RWPE1 (cell line): ENCODE data around the gene HNF4A.
"Not testable (repeated sequence)": the region's sequence is repeated elsewhere in the genome, so short reads cannot be mapped to it uniquely, and the experiment has no call there.

Source experiments
- CTCF ChIA-PET: fragments of 350-600 bp; sonication (Branson Sonifier 250); formaldehyde crosslinking; extraction: SDS; loops from one replicate; lab custom pipeline; 2021; lab: Yijun Ruan, JAX
- POLR2A ChIA-PET: fragments of 400-600 bp; formaldehyde crosslinking; extraction: SDS; loops from one replicate; lab custom pipeline; 2020; ENCODE audit warnings: antibody characterized with exemption; ENCODE audit not compliant: low non-redundant PET; lab: Yijun Ruan, JAX
- DNase-seq: peaks from one replicate; pipeline ENCODE4 v3.0.0; 2012; ENCODE audit warnings: low spot score
- H3K27ac ChIP-seq: fragments of 450-650 bp; 2 replicates; pipeline ENCODE4 v1.5.1; 2017
- CTCF ChIP-seq: fragments of 450-650 bp; conservative IDR thresholded peaks from 2 replicates; pipeline ENCODE4 v1.5.1; 2017; ENCODE audit warnings: low read depth, mild to moderate bottlenecking

HNF4A gene

GRCh38 chr20:44319839-44320422 is 35.6 kb upstream of the HNF4A start:
- POLR2A ChIA-PET, result no interaction called here
- H3K27ac ChIP-seq, result no peak overlapping the region
- TF ChIP-seq CTCF, result no peak
- CTCF ChIA-PET, result interaction anchor here (0.6 to 2.1 kb wide), 6 partner anchors 8 to 81 kb away, joined by 3 to 11 read pairs (median 4); partner anchors contain the start of gene FITM2
- DNase-seq, result no peak

GRCh38 chr20:44324343-44324742 is 31.2 kb upstream of the HNF4A start:
- POLR2A ChIA-PET, result interaction anchor here (0.5 kb wide), 1 partner anchor 23 kb away, joined by 13 read pairs; no protein-coding TSS in a partner anchor
- CTCF ChIA-PET, result interaction anchor here (0.6 to 0.8 kb wide), 3 partner anchors 107 to 1447 kb away, joined by 3 to 4 read pairs (median 3); no protein-coding TSS in a partner anchor
- TF ChIP-seq CTCF, result no peak
- DNase-seq, result no peak
- H3K27ac ChIP-seq, result 0 out of 2 replicates have a peak overlapping the region, but pooled peaks have one; percentile 1

GRCh38 chr20:44326391-44327159 is 28.9 kb upstream of the HNF4A start:
- CTCF ChIA-PET, result interaction anchor here (2.3 to 3.8 kb wide), 2 partner anchors 15 to 109 kb away, joined by 10 to 17 read pairs; partner anchors contain the start of gene FITM2
- POLR2A ChIA-PET, result no interaction called here
- TF ChIP-seq CTCF, result no peak
- no peak for DNase-seq
- no peak overlapping the region for H3K27ac ChIP-seq

- CTCF ChIA-PET, result interaction anchor here (0.6 to 3.8 kb wide), 4 partner anchors 16 to 405 kb away, joined by 3 to 17 read pairs (median 7); partner anchors contain the start of gene FITM2
- H3K27ac ChIP-seq, POLR2A ChIA-PET, DNase-seq: not testable (repeated sequence)
These were observed 27.8 kb upstream of the HNF4A start for GRCh38 chr20:44327748-44328147.

- ChIA-PET CTCF (interaction anchor here (0.6 to 3.8 kb wide), 4 partner anchors 17 to 404 kb away, joined by 3 to 17 read pairs (median 7); partner anchors contain the start of gene FITM2), POLR2A (no interaction called here)
- no peak overlapping the region for H3K27ac ChIP-seq
- DNase-seq, result no peak
- TF ChIP-seq CTCF, result no peak
These were observed 27.1 kb upstream of the HNF4A start for GRCh38 chr20:44328428-44328827.

- TF ChIP-seq CTCF, result no peak
- CTCF ChIA-PET, result interaction anchor here (0.6 to 0.7 kb wide), 3 partner anchors 98 to 395 kb away, joined by 3 to 4 read pairs (median 3); no protein-coding TSS in a partner anchor
- no peak overlapping the region for H3K27ac ChIP-seq
- POLR2A ChIA-PET, result no interaction called here
- DNase-seq, result no peak
These were observed 24.3 kb upstream of the HNF4A start for GRCh38 chr20:44331201-44331600.
